CD14-positive monocyte (primary cell): ENCODE measurements around the gene WDFY4. TPM values are rescaled to one million over a fixed set of nuclear protein-coding genes. Genes with fewer than 3 reads are reported as not detected.

ENCODE experiments used
- DNase-seq, 3 donors: peaks; one replicate each; pipeline ENCODE4 v3.0.0-alpha.2; 2011 to 2022
- H2AFZ ChIP-seq: 2 replicates; pipeline ENCODE4 v1.6.0; 2012; ENCODE audit warnings: mild to moderate bottlenecking, low read depth, low read length, inconsistent platforms; ENCODE audit not compliant: insufficient read depth, poor library complexity, severe bottlenecking
- H3K27ac ChIP-seq, 2 donors: 1 replicate in 1 of 2; 2 replicates in 1 of 2; pipeline ENCODE4 v1.5.1; 2012 to 2013; ENCODE audit warnings: low read length in 2 of 2, control low read depth in 1 of 2, inconsistent platforms in 1 of 2, low read depth in 1 of 2, mild to moderate bottlenecking in 1 of 2
- H3K27me3 ChIP-seq, 2 donors: one replicate each; pipeline versions ENCODE4 v1.6.0 to v1.6.1; 2011 to 2013; ENCODE audit warnings: low read length in 2 of 2; ENCODE audit not compliant: control insufficient read depth in 2 of 2, insufficient read depth in 2 of 2
- H3K36me3 ChIP-seq, 2 donors: replicated peaks in 1 of 2; 1 replicate in 1 of 2; 2 replicates in 1 of 2; pipeline versions ENCODE4 v1.5.1 to v1.6.1; 2012 to 2013; ENCODE audit warnings: low read length in 2 of 2, control low read depth in 1 of 2, inconsistent platforms in 1 of 2, mild to moderate bottlenecking in 1 of 2; ENCODE audit not compliant: insufficient read depth in 2 of 2, control insufficient read depth in 1 of 2
- H3K4me1 ChIP-seq, 2 donors: 1 replicate in 1 of 2; 2 replicates in 1 of 2; pipeline versions ENCODE4 v1.5.1 to v1.6.1; 2012 to 2013; ENCODE audit warnings: low read length in 2 of 2, control low read depth in 1 of 2, inconsistent platforms in 1 of 2, mild to moderate bottlenecking in 1 of 2, moderate library complexity in 1 of 2; ENCODE audit not compliant: insufficient read depth in 2 of 2, control insufficient read depth in 1 of 2
- H3K4me2 ChIP-seq: replicated peaks from 2 replicates; pipeline ENCODE3; 2012; ENCODE audit warnings: low read length, moderate library complexity, mild to moderate bottlenecking; ENCODE audit not compliant: poor library complexity, severe bottlenecking; ENCODE audit errors: extremely low read depth
- H3K4me3 ChIP-seq, 3 experiments: fragments of 200-600 bp in 1 of 3; sonication (generic) in 1 of 3; replicated peaks in 1 of 3; 1 replicate in 2 of 3; 2 replicates in 1 of 3; pipeline ENCODE4 v1.5.1; 2011 to 2013; ENCODE audit warnings: low read length in 3 of 3, mild to moderate bottlenecking in 3 of 3, control low read depth in 2 of 3, low read depth in 2 of 3, inconsistent platforms in 1 of 3, moderate library complexity in 1 of 3
- H3K79me2 ChIP-seq: 2 replicates; pipeline ENCODE4 v1.6.0; 2012; ENCODE audit warnings: mild to moderate bottlenecking, control low read depth, inconsistent platforms, low read length, moderate library complexity; ENCODE audit not compliant: insufficient read depth
- H3K9ac ChIP-seq: 2 replicates; pipeline ENCODE4 v1.6.0; 2017; ENCODE audit warnings: low read length, mild to moderate bottlenecking; ENCODE audit not compliant: insufficient read depth, poor library complexity, severe bottlenecking
- H3K9me3 ChIP-seq, 2 donors: replicated peaks in 1 of 2; 1 replicate in 1 of 2; 2 replicates in 1 of 2; pipeline versions ENCODE4 v1.5.1 to v1.6.1; 2012 to 2013; ENCODE audit warnings: low read length in 2 of 2, control low read depth in 1 of 2; ENCODE audit not compliant: control insufficient read depth in 1 of 2, insufficient read depth in 1 of 2
- H4K20me1 ChIP-seq: 2 replicates; pipeline ENCODE4 v1.6.0; 2012; ENCODE audit warnings: mild to moderate bottlenecking, low read length, control low read depth, moderate library complexity; ENCODE audit not compliant: insufficient read depth
- H3K27ac Mint-ChIP-seq, 7 donors: one replicate each; pipeline ENCODE4 v1.8.0; 2020; ENCODE audit warnings: mild to moderate bottlenecking in 7 of 7, mixed read lengths in 7 of 7, moderate library complexity in 6 of 7, inconsistent platforms in 2 of 7
- H3K27me3 Mint-ChIP-seq, 3 donors: one replicate each; pipeline ENCODE4 v1.8.0; 2021 to 2022; ENCODE audit warnings: low read depth in 3 of 3, mild to moderate bottlenecking in 3 of 3, mixed read lengths in 3 of 3, moderate library complexity in 3 of 3, inconsistent platforms in 1 of 3
- H3K36me3 Mint-ChIP-seq, 2 donors: one replicate each; pipeline ENCODE4 v1.8.0; 2020; ENCODE audit warnings: mixed read lengths in 2 of 2, inconsistent platforms in 1 of 2, mild to moderate bottlenecking in 1 of 2
- H3K4me1 Mint-ChIP-seq: one replicate; pipeline ENCODE4 v1.8.0; 2020; ENCODE audit warnings: mild to moderate bottlenecking, mixed read lengths
- H3K4me3 Mint-ChIP-seq, 2 donors: one replicate each; pipeline ENCODE4 v1.8.0; 2020; ENCODE audit warnings: mild to moderate bottlenecking in 2 of 2, mixed read lengths in 2 of 2, moderate library complexity in 1 of 2
- H3K9me3 Mint-ChIP-seq, 7 donors: one replicate each; pipeline ENCODE4 v1.8.0; 2020 to 2022; ENCODE audit warnings: mixed read lengths in 7 of 7, mild to moderate bottlenecking in 6 of 7, moderate library complexity in 6 of 7, inconsistent platforms in 2 of 7
- WGBS: methylation state at CpG from one replicate; pipeline ENCODE4 v1.1.5; 2013; ENCODE audit warnings: missing lambda C conversion rate; ENCODE audit not compliant: insufficient coverage; 5-methylcytosine and 5-hydroxymethylcytosine counted together
- intact Hi-C, 2 donors: fragments of 100-400 bp; cut with micrococcal nuclease; formaldehyde crosslinking; loops; one replicate each; pipeline versions ENCODE4 v1.15.0 to v1.15.1; 2023
- polyA plus RNA-seq, 3 donors: library from polyadenylated mRNA; depleted of rRNA in 1 of 3; unstranded in 2 of 3; stranded (reverse) in 1 of 3; fragments of 300-500 nt in 2 of 3; fragments of >200 nt in 1 of 3; fragmentation: Illumina TruSeq in 2 of 3; gene quantifications; 1 replicate in 2 of 3; 2 replicates in 1 of 3; pipeline ENCODE4 v1.2.3, GENCODE V29; 2012 to 2021
- TF ChIP-seq, protein P1 (sequence below): fragments of 200-600 bp; IDR thresholded peaks from one replicate; pipeline ENCODE4 v1.8.0; 2022; ENCODE audit warnings: antibody characterized with exemption, mild to moderate bottlenecking

WDFY4 gene
- polyA plus RNA-seq, 3 donors, result 7.5 to 36.1 (median 9.8) TPM

- Mint-ChIP-seq H3K36me3 (peaks cover 48 to 55% of the 10 kb centered on the region in 2 donors), H3K9me3 (no peaks in the 10 kb centered on the region), H3K4me3 (no peak within 1 kb of the TSS), H3K4me1 (no peaks in the 10 kb centered on the region), H3K27me3 (no peaks in the 10 kb centered on the region), H3K27ac (peak within 1 kb of the TSS in 2 of 7 donors; percentile 17 to 24)
- H4K20me1 ChIP-seq, result no peaks in the 10 kb centered on the region
- H3K9me3 ChIP-seq, result no peaks in the 10 kb centered on the region
- H2AFZ ChIP-seq, result no peak within 1 kb of the TSS
- H3K27ac ChIP-seq, result no peak within 1 kb of the TSS
- DNase-seq, result no peak
- no peaks in the 10 kb centered on the region for H3K4me1 ChIP-seq
- TF ChIP-seq, protein P1, sequence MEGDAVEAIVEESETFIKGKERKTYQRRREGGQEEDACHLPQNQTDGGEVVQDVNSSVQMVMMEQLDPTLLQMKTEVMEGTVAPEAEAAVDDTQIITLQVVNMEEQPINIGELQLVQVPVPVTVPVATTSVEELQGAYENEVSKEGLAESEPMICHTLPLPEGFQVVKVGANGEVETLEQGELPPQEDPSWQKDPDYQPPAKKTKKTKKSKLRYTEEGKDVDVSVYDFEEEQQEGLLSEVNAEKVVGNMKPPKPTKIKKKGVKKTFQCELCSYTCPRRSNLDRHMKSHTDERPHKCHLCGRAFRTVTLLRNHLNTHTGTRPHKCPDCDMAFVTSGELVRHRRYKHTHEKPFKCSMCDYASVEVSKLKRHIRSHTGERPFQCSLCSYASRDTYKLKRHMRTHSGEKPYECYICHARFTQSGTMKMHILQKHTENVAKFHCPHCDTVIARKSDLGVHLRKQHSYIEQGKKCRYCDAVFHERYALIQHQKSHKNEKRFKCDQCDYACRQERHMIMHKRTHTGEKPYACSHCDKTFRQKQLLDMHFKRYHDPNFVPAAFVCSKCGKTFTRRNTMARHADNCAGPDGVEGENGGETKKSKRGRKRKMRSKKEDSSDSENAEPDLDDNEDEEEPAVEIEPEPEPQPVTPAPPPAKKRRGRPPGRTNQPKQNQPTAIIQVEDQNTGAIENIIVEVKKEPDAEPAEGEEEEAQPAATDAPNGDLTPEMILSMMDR, result no peak
- no peak within 1 kb of the TSS for H3K4me3 ChIP-seq
- no peaks in the 10 kb centered on the region for H3K79me2 ChIP-seq
- H3K36me3 ChIP-seq, result peaks cover 27 to 61% of the 10 kb centered on the region in 2 donors
- no CpG with 5 or more reads among the region's 2 CpGs for WGBS
- H3K9ac ChIP-seq, result no peak within 1 kb of the TSS
- H3K4me2 ChIP-seq, result no peak within 1 kb of the TSS
- intact Hi-C loops, result no loop called here
- H3K27me3 ChIP-seq, result no peaks in the 10 kb centered on the region
These were observed 255.2 kb downstream of the WDFY4 start, which contains the start of gene LRRC18 for GRCh38 chr10:48939790-48940325. Gene LRRC18, minus strand, starts transcription at chr10:48939840. Its CDS starts 25,685 bp downstream, at chr10:48914155.

GRCh38 chr10:48940372-48940771, 255.7 kb downstream of the WDFY4 start:
- Histone ChIP-seq H3K27ac (no peak overlapping the region), H3K79me2 (no peaks in the 10 kb centered on the region), H3K4me2 (no peak overlapping the region), H3K9ac (no peak overlapping the region), H2AFZ (no peak overlapping the region), H3K27me3 (no peaks in the 10 kb centered on the region), H3K9me3 (no peaks in the 10 kb centered on the region), H3K36me3 (peaks cover 27 to 66% of the 10 kb centered on the region in 2 donors), H3K4me1 (no peaks in the 10 kb centered on the region), H4K20me1 (no peaks in the 10 kb centered on the region), H3K4me3 (no peak overlapping the region)
- H3K36me3 Mint-ChIP-seq, result peaks cover 49 to 57% of the 10 kb centered on the region in 2 donors
- 100% methylated on average over 4 of the region's 5 CpGs for WGBS
- H3K27me3 Mint-ChIP-seq, result no peaks in the 10 kb centered on the region
- no peaks in the 10 kb centered on the region for H3K9me3 Mint-ChIP-seq
- DNase-seq, result no peak
- no peak overlapping the region for H3K4me3 Mint-ChIP-seq
- no peak overlapping the region for H3K27ac Mint-ChIP-seq
- no peaks in the 10 kb centered on the region for H3K4me1 Mint-ChIP-seq
- TF ChIP-seq, protein P1, result no peak
- intact Hi-C loops, result no loop called here
